Hepatocyte (in vitro differentiated cells): Measurements from ENCODE around the gene CPT1B. TPM values are rescaled to one million over a fixed set of nuclear protein-coding genes. Genes with fewer than 3 reads are reported as not detected.

Source experiments
- DNase-seq: peaks from one replicate; pipeline ENCODE4 v3.0.0-alpha.2; 2016; ENCODE audit warnings: low spot score
- H2AFZ ChIP-seq: fragments of 200-600 bp; sonication (generic); 2 replicates; pipeline ENCODE4 v1.6.0; 2016; ENCODE audit warnings: antibody characterized with exemption, mild to moderate bottlenecking
- H3K27ac ChIP-seq: fragments of 200-600 bp; sonication (generic); 2 replicates; pipeline ENCODE4 v1.5.1; 2016; ENCODE audit warnings: mild to moderate bottlenecking
- H3K27me3 ChIP-seq: fragments of 200-600 bp; sonication (generic); 2 replicates; pipeline ENCODE4 v1.6.1; 2016
- H3K36me3 ChIP-seq: fragments of 200-600 bp; sonication (generic); replicated peaks from 2 replicates; pipeline ENCODE4 v1.5.1; 2016; ENCODE audit warnings: low read depth; ENCODE audit not compliant: insufficient read depth
- H3K4me1 ChIP-seq: fragments of 200-600 bp; sonication (generic); 2 replicates; pipeline ENCODE4 v1.5.1; 2016; ENCODE audit warnings: mild to moderate bottlenecking, moderate library complexity; ENCODE audit not compliant: insufficient read depth
- H3K4me2 ChIP-seq: fragments of 200-600 bp; sonication (generic); 2 replicates; pipeline ENCODE4 v1.6.0; 2016
- H3K4me3 ChIP-seq: fragments of 200-600 bp; sonication (generic); 2 replicates; pipeline ENCODE4 v1.5.1; 2016; ENCODE audit warnings: mild to moderate bottlenecking
- H3K79me2 ChIP-seq: fragments of 200-600 bp; sonication (generic); 2 replicates; pipeline ENCODE4 v1.6.0; 2017; ENCODE audit warnings: mild to moderate bottlenecking
- H3K9me2 ChIP-seq: fragments of 200-600 bp; sonication (generic); replicated peaks from 2 replicates; pipeline ENCODE4 v1.6.0; 2017; ENCODE audit warnings: mild to moderate bottlenecking; ENCODE audit not compliant: insufficient read depth
- H3K9me3 ChIP-seq: fragments of 200-600 bp; sonication (generic); 2 replicates; pipeline ENCODE4 v1.5.1; 2016; ENCODE audit warnings: low read depth, mild to moderate bottlenecking
- H4K20me1 ChIP-seq: fragments of 200-600 bp; sonication (generic); 2 replicates; pipeline ENCODE4 v1.6.0; 2016; ENCODE audit warnings: mild to moderate bottlenecking; ENCODE audit not compliant: insufficient read depth, poor library complexity, severe bottlenecking
- EZH2 ChIP-seq: fragments of 200-600 bp; sonication (generic); IDR thresholded peaks from 2 replicates; pipeline ENCODE4 v1.6.1; 2016; ENCODE audit warnings: antibody characterized with exemption, mild to moderate bottlenecking, borderline replicate concordance
- EZH2phosphoT487 ChIP-seq: fragments of 200-600 bp; sonication (generic); IDR thresholded peaks from one replicate; pipeline ENCODE4 v1.6.1; 2018; ENCODE audit warnings: antibody characterized with exemption, mild to moderate bottlenecking, low read depth, moderate library complexity; ENCODE audit not compliant: unreplicated experiment, severe bottlenecking
- WGBS: methylation state at CpG from one replicate; pipeline ENCODE4 v1.1.6; 2016; ENCODE audit warnings: low lambda C conversion rate; ENCODE audit errors: missing lambda C conversion rate; 5-methylcytosine and 5-hydroxymethylcytosine counted together
- polyA plus RNA-seq: library from polyadenylated mRNA; unstranded; fragments of >200 nt; fragmentation: Nextera tagmentation; extraction: Ambion mirVana; gene quantifications from 2 replicates; pipeline ENCODE4 v1.2.1, GENCODE V29; 2016
- total RNA-seq: library from RNA; depleted of rRNA; stranded (reverse); fragments of >200 nt; gene quantifications from 2 replicates; pipeline ENCODE4 v1.2.3, GENCODE V29; 2014
- TF ChIP-seq, protein P1 (sequence below): fragments of 200-600 bp; sonication (generic); IDR thresholded peaks from 2 replicates; pipeline ENCODE4 v1.5.1; 2016; ENCODE audit warnings: antibody characterized with exemption, mild to moderate bottlenecking; ENCODE audit not compliant: poor library complexity

Gene CPT1B
- total and polyA plus RNA-seq, 2 experiments from 2014 or later = 27.5 to 64.0 TPM

DNA sequence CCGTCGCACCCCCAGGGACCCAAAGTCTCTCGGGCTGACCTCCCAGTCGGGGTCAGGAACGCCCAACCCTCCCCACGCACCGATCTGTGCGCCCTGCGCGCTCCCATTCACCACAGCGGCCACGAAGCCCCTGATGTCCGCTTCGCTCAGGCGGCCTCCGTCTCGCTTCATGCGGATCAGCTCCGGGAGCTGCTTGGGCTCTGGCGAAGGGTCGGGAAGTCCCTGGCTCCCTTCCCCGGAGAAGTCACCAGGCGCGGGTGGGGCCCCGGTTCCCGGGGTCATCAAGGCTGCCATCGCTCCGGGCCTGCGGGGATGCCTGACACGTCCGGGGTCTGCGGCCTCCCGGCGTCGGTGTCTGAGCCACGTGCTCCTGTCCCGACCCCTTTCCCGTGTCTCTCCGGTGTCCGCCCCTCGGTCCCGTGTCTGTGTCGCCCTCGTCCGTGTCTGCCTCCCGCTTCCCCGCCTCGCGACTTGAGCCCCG lies 48.8 kb downstream of the CPT1B start:
- H3K79me2 ChIP-seq = peaks cover 2% of the 10 kb centered on the region
- TF ChIP-seq EZH2phosphoT487 (no peak), EZH2 (no peak)
- TF ChIP-seq, protein P1, sequence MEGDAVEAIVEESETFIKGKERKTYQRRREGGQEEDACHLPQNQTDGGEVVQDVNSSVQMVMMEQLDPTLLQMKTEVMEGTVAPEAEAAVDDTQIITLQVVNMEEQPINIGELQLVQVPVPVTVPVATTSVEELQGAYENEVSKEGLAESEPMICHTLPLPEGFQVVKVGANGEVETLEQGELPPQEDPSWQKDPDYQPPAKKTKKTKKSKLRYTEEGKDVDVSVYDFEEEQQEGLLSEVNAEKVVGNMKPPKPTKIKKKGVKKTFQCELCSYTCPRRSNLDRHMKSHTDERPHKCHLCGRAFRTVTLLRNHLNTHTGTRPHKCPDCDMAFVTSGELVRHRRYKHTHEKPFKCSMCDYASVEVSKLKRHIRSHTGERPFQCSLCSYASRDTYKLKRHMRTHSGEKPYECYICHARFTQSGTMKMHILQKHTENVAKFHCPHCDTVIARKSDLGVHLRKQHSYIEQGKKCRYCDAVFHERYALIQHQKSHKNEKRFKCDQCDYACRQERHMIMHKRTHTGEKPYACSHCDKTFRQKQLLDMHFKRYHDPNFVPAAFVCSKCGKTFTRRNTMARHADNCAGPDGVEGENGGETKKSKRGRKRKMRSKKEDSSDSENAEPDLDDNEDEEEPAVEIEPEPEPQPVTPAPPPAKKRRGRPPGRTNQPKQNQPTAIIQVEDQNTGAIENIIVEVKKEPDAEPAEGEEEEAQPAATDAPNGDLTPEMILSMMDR = no peak
- H3K9me3 ChIP-seq = no peaks in the 10 kb centered on the region
- H3K4me1 ChIP-seq = peaks cover 44% of the 10 kb centered on the region
- 43% methylated on average over 47 of the region's 50 CpGs for WGBS
- H3K4me3 ChIP-seq = peak overlapping the region; percentile 49
- peak overlapping the region; percentile 6 for H2AFZ ChIP-seq
- no peaks in the 10 kb centered on the region for H3K36me3 ChIP-seq
- peak overlapping the region; percentile 96 for H3K27ac ChIP-seq
- peaks cover 11% of the 10 kb centered on the region for H3K27me3 ChIP-seq
- H4K20me1 ChIP-seq = no peaks in the 10 kb centered on the region
- H3K4me2 ChIP-seq = peak overlapping the region; percentile 99
- H3K9me2 ChIP-seq = no peaks in the 10 kb centered on the region
- peak; percentile 35 for DNase-seq

DNA sequence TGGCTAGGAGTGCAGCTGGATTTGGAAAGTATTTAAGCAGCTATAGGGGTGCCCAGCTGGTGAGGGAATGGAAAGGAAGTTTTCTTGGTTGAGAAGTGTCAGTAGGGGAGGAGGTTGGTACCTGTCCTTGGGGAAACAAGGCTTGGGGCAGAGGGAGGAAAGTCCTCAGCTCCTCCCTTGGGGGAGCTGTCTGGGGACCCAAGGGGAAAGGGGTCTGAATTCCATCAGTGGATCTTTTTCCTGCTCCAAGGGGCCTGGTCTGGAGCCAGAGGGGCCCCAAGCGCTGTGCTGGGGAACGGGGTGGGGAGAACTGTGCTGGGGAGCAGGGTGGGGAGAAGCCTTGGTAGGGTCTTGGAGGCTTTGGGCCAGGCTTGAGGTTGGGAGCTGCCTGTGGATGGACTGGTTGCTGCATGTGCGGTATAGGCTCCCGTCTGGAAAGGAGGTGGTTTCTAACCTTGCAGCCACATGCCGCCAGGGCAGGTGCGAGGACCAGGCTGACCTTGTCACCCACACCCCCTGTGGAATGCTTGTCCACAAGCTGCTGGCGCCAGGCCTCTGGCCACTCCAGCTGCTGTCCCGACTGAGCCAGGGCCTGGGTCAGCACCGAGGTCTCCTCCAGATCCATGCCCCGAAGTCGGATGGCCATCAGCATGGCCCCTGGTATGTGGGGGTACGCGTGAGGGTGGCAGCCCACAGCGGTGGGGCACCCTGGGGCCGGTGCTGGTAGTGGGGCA lies 49.4 kb downstream of the CPT1B start:
- H3K4me1 ChIP-seq = peaks cover 47% of the 10 kb centered on the region
- H4K20me1 ChIP-seq = peaks cover 4% of the 10 kb centered on the region
- peaks cover 11% of the 10 kb centered on the region for H3K27me3 ChIP-seq
- no peak overlapping the region for H2AFZ ChIP-seq
- H3K79me2 ChIP-seq = peaks cover 8% of the 10 kb centered on the region
- 84% methylated on average over 13 of the region's 15 CpGs for WGBS
- H3K9me2 ChIP-seq = no peaks in the 10 kb centered on the region
- DNase-seq = no peak
- no peak overlapping the region for H3K4me3 ChIP-seq
- H3K36me3 ChIP-seq = no peaks in the 10 kb centered on the region
- no peak for TF ChIP-seq EZH2phosphoT487
- TF ChIP-seq EZH2 = no peak
- TF ChIP-seq, protein P1 = no peak
- H3K9me3 ChIP-seq = no peaks in the 10 kb centered on the region
- peak overlapping the region; percentile 99 for H3K4me2 ChIP-seq
- H3K27ac ChIP-seq = peak overlapping the region; percentile 96

DNA sequence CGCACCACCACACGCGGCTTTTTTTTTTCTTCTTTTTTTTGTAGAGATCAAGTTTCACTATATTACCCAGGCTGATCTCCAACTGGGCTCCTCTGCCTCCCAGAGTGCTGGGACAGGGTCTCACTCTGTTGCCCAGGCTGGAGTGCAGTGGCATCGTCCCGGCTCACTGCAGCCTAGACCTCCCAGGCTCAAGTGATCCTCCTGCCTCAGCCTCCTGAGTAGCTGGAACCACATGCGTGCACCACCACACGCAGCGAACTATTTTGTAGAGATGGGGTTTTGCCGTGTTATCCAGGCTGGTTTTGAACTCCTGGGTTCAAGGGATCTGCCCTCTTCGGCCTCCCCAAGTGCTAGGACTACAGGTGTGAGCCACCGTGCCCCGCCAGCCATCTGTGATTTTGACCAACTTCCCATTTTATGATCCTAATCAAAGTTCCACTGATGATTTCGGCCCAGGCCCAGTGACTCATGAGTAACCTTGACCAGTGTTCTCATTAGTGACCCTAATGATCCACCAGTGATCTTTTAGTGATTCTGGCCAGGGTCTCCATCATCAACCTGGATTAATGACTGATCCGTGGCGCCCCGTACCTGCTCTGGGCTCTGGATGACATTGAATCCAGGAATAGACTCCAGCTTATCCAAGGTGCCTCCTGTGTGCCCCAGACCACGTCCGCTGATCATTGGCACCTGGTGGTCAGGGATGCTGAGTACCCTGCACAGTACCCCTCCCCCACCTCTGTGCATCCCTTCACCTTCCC lies 50.1 kb downstream of the CPT1B start:
- peaks cover 11% of the 10 kb centered on the region for H3K27me3 ChIP-seq
- H2AFZ ChIP-seq = no peak overlapping the region
- H3K4me1 ChIP-seq = peaks cover 44% of the 10 kb centered on the region
- WGBS = 92% methylated on average over 18 of the region's 18 CpGs
- no peak for TF ChIP-seq EZH2
- H3K9me3 ChIP-seq = no peaks in the 10 kb centered on the region
- no peak overlapping the region for H3K4me2 ChIP-seq
- no peaks in the 10 kb centered on the region for H3K9me2 ChIP-seq
- peaks cover 15% of the 10 kb centered on the region for H3K79me2 ChIP-seq
- peaks cover 11% of the 10 kb centered on the region for H4K20me1 ChIP-seq
- no peak overlapping the region for H3K4me3 ChIP-seq
- H3K27ac ChIP-seq = no peak overlapping the region
- DNase-seq = no peak
- no peaks in the 10 kb centered on the region for H3K36me3 ChIP-seq
